ENCODE results near the gene TNPO1.
"Not testable (repeated sequence)": the region's sequence is repeated elsewhere in the genome, so short reads cannot be mapped to it uniquely, and the experiment has no call there.

The TNPO1 gene

DNA sequence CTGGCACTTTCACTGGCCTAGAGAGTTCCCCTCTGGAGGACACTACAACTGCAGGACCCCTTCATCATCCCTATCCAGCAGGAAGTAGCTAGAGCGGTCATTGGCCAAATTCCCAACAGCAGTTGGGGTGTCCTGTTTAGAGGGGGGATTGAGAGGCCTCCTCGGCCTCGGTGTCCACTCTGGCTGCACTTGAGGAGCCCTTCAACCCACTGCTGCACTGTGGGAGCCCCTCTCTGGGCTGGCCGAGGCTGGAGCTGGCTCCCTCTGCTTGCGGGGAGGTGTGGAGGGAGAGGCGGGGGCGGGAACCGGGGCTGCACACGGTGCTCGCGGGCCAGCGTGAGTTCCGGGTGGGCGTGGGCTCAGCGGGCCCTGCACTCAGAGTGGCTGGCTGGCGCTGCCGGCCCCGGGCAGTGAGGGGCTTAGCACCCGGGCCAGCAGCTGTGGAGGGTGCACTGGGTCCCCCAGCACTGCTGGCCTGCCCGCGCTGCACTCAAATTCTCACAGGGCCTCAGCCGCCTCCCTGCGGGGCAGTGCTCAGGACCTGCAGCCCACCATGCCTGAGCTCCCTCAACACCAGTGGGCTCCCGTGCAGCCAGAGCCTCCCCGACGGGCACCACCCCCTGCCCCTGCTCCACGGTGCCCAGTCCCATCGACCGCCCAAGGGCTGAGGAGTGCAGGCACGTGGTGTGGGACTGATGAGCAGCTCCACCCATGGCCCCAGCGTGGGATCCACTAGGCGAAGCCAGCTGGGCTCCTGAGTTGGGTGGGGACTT is 118.7 kb downstream of the TNPO1 start:
- H3K4me3 ChIP-seq (ENCODE audit: low read depth in 1 of 2, low read length in 2 of 2); H3K27ac ChIP-seq (ENCODE audit: low read depth, low read length); H3K27me3 ChIP-seq (ENCODE audit: control insufficient read depth in 1 of 2, insufficient read depth in 2 of 2, low read length in 2 of 2); H3K9ac ChIP-seq (ENCODE audit: low read length); H3K36me3 ChIP-seq (ENCODE audit: insufficient read depth, low read length); H3K9me3 ChIP-seq (ENCODE audit: low read length): not testable (repeated sequence)
- H3K4me1 ChIP-seq (ENCODE audit: insufficient read depth, low read length) = peaks cover 25% of the 10 kb centered on the region

GRCh38 chr5:72936893-72937292 is 120.4 kb downstream of the TNPO1 start:
- Histone ChIP-seq H3K27ac (ENCODE audit: low read depth, low read length) (peak overlapping the region; percentile 67), H3K4me1 (ENCODE audit: insufficient read depth, low read length) (peaks cover 25% of the 10 kb centered on the region), H3K9ac (ENCODE audit: low read length) (no peak overlapping the region), H3K36me3 (ENCODE audit: insufficient read depth, low read length) (no peaks in the 10 kb centered on the region), H3K27me3 (ENCODE audit: control insufficient read depth in 1 of 2, insufficient read depth in 2 of 2, low read length in 2 of 2) (no peaks in the 10 kb centered on the region), H3K9me3 (ENCODE audit: low read length) (no peaks in the 10 kb centered on the region), H3K4me3 (ENCODE audit: low read depth in 1 of 2, low read length in 2 of 2) (no peak overlapping the region)

- Histone ChIP-seq H3K4me1 (ENCODE audit: insufficient read depth, low read length) (peaks cover 25% of the 10 kb centered on the region), H3K27ac (ENCODE audit: low read depth, low read length) (peak overlapping the region; percentile 67), H3K4me3 (ENCODE audit: low read depth in 1 of 2, low read length in 2 of 2) (no peak overlapping the region), H3K27me3 (ENCODE audit: control insufficient read depth in 1 of 2, insufficient read depth in 2 of 2, low read length in 2 of 2) (no peaks in the 10 kb centered on the region), H3K36me3 (ENCODE audit: insufficient read depth, low read length) (no peaks in the 10 kb centered on the region), H3K9me3 (ENCODE audit: low read length) (no peaks in the 10 kb centered on the region), H3K9ac (ENCODE audit: low read length) (no peak overlapping the region)
Measured at GRCh38 chr5:72937517-72938061, 121.1 kb downstream of the TNPO1 start.

DNA sequence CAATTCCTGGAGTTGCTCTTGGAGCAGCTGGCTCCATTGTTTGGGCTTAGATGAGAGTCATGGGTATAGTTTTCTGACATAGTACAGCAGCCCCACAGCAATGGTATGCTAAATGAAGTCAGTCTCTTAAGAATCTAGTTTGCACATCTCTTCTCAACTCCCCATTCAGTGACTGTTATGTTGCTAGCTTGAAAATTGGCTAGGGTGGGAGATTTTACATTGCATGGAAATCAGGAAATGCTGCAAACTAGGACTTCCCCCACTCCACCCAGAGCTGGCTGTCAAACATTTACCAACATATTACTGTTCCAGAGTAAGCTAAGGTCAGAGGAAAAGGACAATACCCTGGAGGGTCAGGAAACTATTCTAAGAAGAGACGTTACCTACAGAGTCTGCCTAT is 121.7 kb downstream of the TNPO1 start:
- no peaks in the 10 kb centered on the region for H3K9me3 ChIP-seq (ENCODE audit: low read length)
- H3K9ac ChIP-seq (ENCODE audit: low read length) = no peak overlapping the region
- H3K36me3 ChIP-seq (ENCODE audit: insufficient read depth, low read length) = no peaks in the 10 kb centered on the region
- no peak overlapping the region for H3K4me3 ChIP-seq (ENCODE audit: low read depth in 1 of 2, low read length in 2 of 2)
- H3K27me3 ChIP-seq (ENCODE audit: control insufficient read depth in 1 of 2, insufficient read depth in 2 of 2, low read length in 2 of 2) = no peaks in the 10 kb centered on the region
- H3K27ac ChIP-seq (ENCODE audit: low read depth, low read length) = peak overlapping the region; percentile 27
- peaks cover 25% of the 10 kb centered on the region for H3K4me1 ChIP-seq (ENCODE audit: insufficient read depth, low read length)

DNA sequence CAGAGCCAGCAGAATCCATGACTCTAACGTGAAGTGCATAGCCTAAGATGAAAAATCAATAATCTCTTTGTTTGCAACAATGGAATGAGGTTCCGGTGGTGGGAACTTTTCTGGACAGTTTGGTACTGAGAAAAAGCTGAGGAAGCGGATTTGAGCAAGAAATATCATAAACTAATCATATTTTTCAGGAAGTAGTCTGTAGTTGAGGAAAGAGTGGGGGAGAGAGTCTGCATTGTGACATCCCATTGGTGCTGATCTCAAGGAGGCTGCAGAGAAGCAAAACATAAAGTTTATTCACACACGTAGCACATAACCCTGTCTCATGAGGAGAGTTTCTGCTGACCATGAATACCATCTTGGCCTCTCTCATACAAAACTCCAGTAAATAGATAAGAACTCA is 123.6 kb downstream of the TNPO1 start:
- Histone ChIP-seq H3K27ac (ENCODE audit: low read depth, low read length) (no peak overlapping the region), H3K4me1 (ENCODE audit: insufficient read depth, low read length) (peaks cover 25% of the 10 kb centered on the region), H3K9ac (ENCODE audit: low read length) (no peak overlapping the region), H3K9me3 (ENCODE audit: low read length) (no peaks in the 10 kb centered on the region), H3K27me3 (ENCODE audit: control insufficient read depth in 1 of 2, insufficient read depth in 2 of 2, low read length in 2 of 2) (no peaks in the 10 kb centered on the region), H3K4me3 (ENCODE audit: low read depth in 1 of 2, low read length in 2 of 2) (no peak overlapping the region), H3K36me3 (ENCODE audit: insufficient read depth, low read length) (no peaks in the 10 kb centered on the region)

- peaks cover 4% of the 10 kb centered on the region for H3K4me1 ChIP-seq (ENCODE audit: insufficient read depth, low read length)
- no peak overlapping the region for H3K9ac ChIP-seq (ENCODE audit: low read length)
- H3K27me3 ChIP-seq (ENCODE audit: control insufficient read depth in 1 of 2, insufficient read depth in 2 of 2, low read length in 2 of 2) = no peaks in the 10 kb centered on the region
- no peak overlapping the region for H3K27ac ChIP-seq (ENCODE audit: low read depth, low read length)
- H3K4me3 ChIP-seq (ENCODE audit: low read depth in 1 of 2, low read length in 2 of 2) = no peak overlapping the region
- H3K9me3 ChIP-seq (ENCODE audit: low read length) = no peaks in the 10 kb centered on the region
- no peaks in the 10 kb centered on the region for H3K36me3 ChIP-seq (ENCODE audit: insufficient read depth, low read length)
Measured at GRCh38 chr5:72943307-72943706, 126.8 kb downstream of the TNPO1 start.

GRCh38 chr5:72947498-72947897 is 131.0 kb downstream of the TNPO1 start:
- H3K9me3 ChIP-seq (ENCODE audit: low read length) = no peaks in the 10 kb centered on the region
- H3K4me3 ChIP-seq (ENCODE audit: low read depth in 1 of 2, low read length in 2 of 2) = no peak overlapping the region

GRCh38 chr5:72949481-72949880 is 133.0 kb downstream of the TNPO1 start:
- Histone ChIP-seq H3K27me3 (ENCODE audit: control insufficient read depth in 1 of 2, insufficient read depth in 2 of 2, low read length in 2 of 2) (no peaks in the 10 kb centered on the region), H3K9ac (ENCODE audit: low read length) (no peak overlapping the region), H3K9me3 (ENCODE audit: low read length) (no peaks in the 10 kb centered on the region), H3K36me3 (ENCODE audit: insufficient read depth, low read length) (no peaks in the 10 kb centered on the region), H3K4me1 (ENCODE audit: insufficient read depth, low read length) (peaks cover 6% of the 10 kb centered on the region), H3K27ac (ENCODE audit: low read depth, low read length) (no peak overlapping the region), H3K4me3 (ENCODE audit: low read depth in 1 of 2, low read length in 2 of 2) (no peak overlapping the region)

More at GRCh38 chr5:72947498-72947897, 131.0 kb downstream of the TNPO1 start:
- Histone ChIP-seq H3K4me1 (ENCODE audit: insufficient read depth, low read length) (no peaks in the 10 kb centered on the region), H3K9ac (ENCODE audit: low read length) (no peak overlapping the region), H3K27ac (ENCODE audit: low read depth, low read length) (no peak overlapping the region), H3K27me3 (ENCODE audit: control insufficient read depth in 1 of 2, insufficient read depth in 2 of 2, low read length in 2 of 2) (no peaks in the 10 kb centered on the region), H3K36me3 (ENCODE audit: insufficient read depth, low read length) (no peaks in the 10 kb centered on the region)

GRCh38 chr5:72951671-72952468 is 135.4 kb downstream of the TNPO1 start:
- no peaks in the 10 kb centered on the region for H3K9me3 ChIP-seq (ENCODE audit: low read length)
- H3K27me3 ChIP-seq (ENCODE audit: control insufficient read depth in 1 of 2, insufficient read depth in 2 of 2, low read length in 2 of 2) = no peaks in the 10 kb centered on the region
- peaks cover 13% of the 10 kb centered on the region for H3K4me1 ChIP-seq (ENCODE audit: insufficient read depth, low read length)
- H3K36me3 ChIP-seq (ENCODE audit: insufficient read depth, low read length) = no peaks in the 10 kb centered on the region
- H3K27ac ChIP-seq (ENCODE audit: low read depth, low read length) = no peak overlapping the region
- no peak overlapping the region for H3K4me3 ChIP-seq (ENCODE audit: low read depth in 1 of 2, low read length in 2 of 2)
- no peak overlapping the region for H3K9ac ChIP-seq (ENCODE audit: low read length)

GRCh38 chr5:72954389-72954788 is 137.9 kb downstream of the TNPO1 start:
- peak overlapping the region; percentile 81 for H3K27ac ChIP-seq (ENCODE audit: low read depth, low read length)
- H3K36me3 ChIP-seq (ENCODE audit: insufficient read depth, low read length) = no peaks in the 10 kb centered on the region
- peaks cover 34% of the 10 kb centered on the region for H3K4me1 ChIP-seq (ENCODE audit: insufficient read depth, low read length)
- no peaks in the 10 kb centered on the region for H3K27me3 ChIP-seq (ENCODE audit: control insufficient read depth in 1 of 2, insufficient read depth in 2 of 2, low read length in 2 of 2)
- no peaks in the 10 kb centered on the region for H3K9me3 ChIP-seq (ENCODE audit: low read length)
- no peak overlapping the region for H3K9ac ChIP-seq (ENCODE audit: low read length)
- H3K4me3 ChIP-seq (ENCODE audit: low read depth in 1 of 2, low read length in 2 of 2) = no peak overlapping the region

- Histone ChIP-seq H3K9ac (ENCODE audit: low read length) (peak overlapping the region; percentile 85), H3K27me3 (ENCODE audit: control insufficient read depth in 1 of 2, insufficient read depth in 2 of 2, low read length in 2 of 2) (no peaks in the 10 kb centered on the region), H3K4me3 (ENCODE audit: low read depth in 1 of 2, low read length in 2 of 2) (peak overlapping the region; percentile 69 to 77), H3K4me1 (ENCODE audit: insufficient read depth, low read length) (peaks cover 34% of the 10 kb centered on the region), H3K36me3 (ENCODE audit: insufficient read depth, low read length) (no peaks in the 10 kb centered on the region), H3K27ac (ENCODE audit: low read depth, low read length) (peak overlapping the region; percentile 81), H3K9me3 (ENCODE audit: low read length) (no peaks in the 10 kb centered on the region)
Measured at GRCh38 chr5:72955143-72955767, 138.8 kb downstream of the TNPO1 start.
